ENCODE results near the gene TMEM242. TPM values are rescaled to one million over a fixed set of nuclear protein-coding genes. Genes with fewer than 3 reads are reported as not detected.

Gene TMEM242
- polyA plus RNA-seq, 2 of the 4 experiments (the other 2 are of a cell fraction): 5.3 to 7.4 TPM

DNA sequence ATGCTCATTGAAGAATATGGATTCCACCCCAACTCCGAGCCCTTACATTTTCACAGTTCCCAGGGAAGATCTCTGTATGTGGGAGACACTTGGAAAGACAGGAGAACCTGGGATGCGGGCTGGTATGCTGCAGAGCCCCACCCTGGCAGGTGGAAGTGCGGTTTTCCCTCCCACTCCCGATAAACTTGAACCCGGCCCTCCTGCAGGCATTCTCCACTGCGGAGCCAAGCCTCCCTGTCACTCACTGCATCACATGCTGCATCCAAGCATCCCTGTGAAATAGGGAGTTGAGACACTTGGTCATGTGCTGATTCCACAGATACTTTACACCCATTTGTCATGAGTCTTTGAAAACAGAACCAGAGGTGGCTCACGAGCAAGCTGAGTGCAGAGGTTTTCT is 35.4 kb downstream of the TMEM242 start:
- Histone ChIP-seq H3K4me3 (no peak overlapping the region), H3K4me1 (no peaks in the 10 kb centered on the region), H3K9me3 (no peaks in the 10 kb centered on the region), H3K4me2 (no peak overlapping the region), H3K27ac (no peak overlapping the region)
- 87% methylated on average over 6 of the region's 7 CpGs for WGBS (ENCODE audit: missing lambda C conversion rate)
- ChIA-PET POLR2A (no interaction called here), CTCF (no interaction called here)
- ATAC-seq: no peak
- no peak for DNase-seq (ENCODE audit: low read depth in 1 of 2, low spot score in 1 of 2)
- TF ChIP-seq, protein P1, sequence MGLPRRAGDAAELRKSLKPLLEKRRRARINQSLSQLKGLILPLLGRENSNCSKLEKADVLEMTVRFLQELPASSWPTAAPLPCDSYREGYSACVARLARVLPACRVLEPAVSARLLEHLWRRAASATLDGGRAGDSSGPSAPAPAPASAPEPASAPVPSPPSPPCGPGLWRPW (IDR thresholded peaks at IDR 0.05): no peak
- TF ChIP-seq HOXA7 (CRISPR knock-in tag; IDR thresholded peaks at IDR 0.05) (no peak), BHLHE40 (IDR thresholded peaks at IDR 0.05; ENCODE audit: low read depth, low read length) (no peak), NR3C1 (IDR thresholded peaks at IDR 0.05) (no peak), ZNF302 (CRISPR knock-in tag; IDR thresholded peaks at IDR 0.05) (no peak), RAD21 (conservative IDR thresholded peaks at IDR 0.05 in 1 of 2, IDR thresholded peaks at IDR 0.05 in 1 of 2) (no peak), HOXB13 (CRISPR knock-in tag; IDR thresholded peaks at IDR 0.05; ENCODE audit: low read depth) (no peak), TFCP2L1 (CRISPR knock-in tag; IDR thresholded peaks at IDR 0.05) (no peak), EP300 (IDR thresholded peaks at IDR 0.05) (no peak), HDAC2 (IDR thresholded peaks at IDR 0.05) (no peak), POLR2A (IDR thresholded peaks at IDR 0.05; ENCODE audit: low read length) (no peak), SMC3 (IDR thresholded peaks at IDR 0.05) (no peak), RFX5 (IDR thresholded peaks at IDR 0.05) (no peak)
- TF ChIP-seq, protein P2, sequence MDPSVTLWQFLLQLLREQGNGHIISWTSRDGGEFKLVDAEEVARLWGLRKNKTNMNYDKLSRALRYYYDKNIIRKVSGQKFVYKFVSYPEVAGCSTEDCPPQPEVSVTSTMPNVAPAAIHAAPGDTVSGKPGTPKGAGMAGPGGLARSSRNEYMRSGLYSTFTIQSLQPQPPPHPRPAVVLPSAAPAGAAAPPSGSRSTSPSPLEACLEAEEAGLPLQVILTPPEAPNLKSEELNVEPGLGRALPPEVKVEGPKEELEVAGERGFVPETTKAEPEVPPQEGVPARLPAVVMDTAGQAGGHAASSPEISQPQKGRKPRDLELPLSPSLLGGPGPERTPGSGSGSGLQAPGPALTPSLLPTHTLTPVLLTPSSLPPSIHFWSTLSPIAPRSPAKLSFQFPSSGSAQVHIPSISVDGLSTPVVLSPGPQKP (IDR thresholded peaks at IDR 0.05; ENCODE audit: low read depth, low read length): no peak
- TF ChIP-seq, protein P3, sequence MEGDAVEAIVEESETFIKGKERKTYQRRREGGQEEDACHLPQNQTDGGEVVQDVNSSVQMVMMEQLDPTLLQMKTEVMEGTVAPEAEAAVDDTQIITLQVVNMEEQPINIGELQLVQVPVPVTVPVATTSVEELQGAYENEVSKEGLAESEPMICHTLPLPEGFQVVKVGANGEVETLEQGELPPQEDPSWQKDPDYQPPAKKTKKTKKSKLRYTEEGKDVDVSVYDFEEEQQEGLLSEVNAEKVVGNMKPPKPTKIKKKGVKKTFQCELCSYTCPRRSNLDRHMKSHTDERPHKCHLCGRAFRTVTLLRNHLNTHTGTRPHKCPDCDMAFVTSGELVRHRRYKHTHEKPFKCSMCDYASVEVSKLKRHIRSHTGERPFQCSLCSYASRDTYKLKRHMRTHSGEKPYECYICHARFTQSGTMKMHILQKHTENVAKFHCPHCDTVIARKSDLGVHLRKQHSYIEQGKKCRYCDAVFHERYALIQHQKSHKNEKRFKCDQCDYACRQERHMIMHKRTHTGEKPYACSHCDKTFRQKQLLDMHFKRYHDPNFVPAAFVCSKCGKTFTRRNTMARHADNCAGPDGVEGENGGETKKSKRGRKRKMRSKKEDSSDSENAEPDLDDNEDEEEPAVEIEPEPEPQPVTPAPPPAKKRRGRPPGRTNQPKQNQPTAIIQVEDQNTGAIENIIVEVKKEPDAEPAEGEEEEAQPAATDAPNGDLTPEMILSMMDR (IDR thresholded peaks at IDR 0.05): no peak
- TF ChIP-seq, protein P4, sequence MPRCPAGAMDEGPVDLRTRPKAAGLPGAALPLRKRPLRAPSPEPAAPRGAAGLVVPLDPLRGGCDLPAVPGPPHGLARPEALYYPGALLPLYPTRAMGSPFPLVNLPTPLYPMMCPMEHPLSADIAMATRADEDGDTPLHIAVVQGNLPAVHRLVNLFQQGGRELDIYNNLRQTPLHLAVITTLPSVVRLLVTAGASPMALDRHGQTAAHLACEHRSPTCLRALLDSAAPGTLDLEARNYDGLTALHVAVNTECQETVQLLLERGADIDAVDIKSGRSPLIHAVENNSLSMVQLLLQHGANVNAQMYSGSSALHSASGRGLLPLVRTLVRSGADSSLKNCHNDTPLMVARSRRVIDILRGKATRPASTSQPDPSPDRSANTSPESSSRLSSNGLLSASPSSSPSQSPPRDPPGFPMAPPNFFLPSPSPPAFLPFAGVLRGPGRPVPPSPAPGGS (IDR thresholded peaks at IDR 0.05): no peak
- TF ChIP-seq, protein P5, sequence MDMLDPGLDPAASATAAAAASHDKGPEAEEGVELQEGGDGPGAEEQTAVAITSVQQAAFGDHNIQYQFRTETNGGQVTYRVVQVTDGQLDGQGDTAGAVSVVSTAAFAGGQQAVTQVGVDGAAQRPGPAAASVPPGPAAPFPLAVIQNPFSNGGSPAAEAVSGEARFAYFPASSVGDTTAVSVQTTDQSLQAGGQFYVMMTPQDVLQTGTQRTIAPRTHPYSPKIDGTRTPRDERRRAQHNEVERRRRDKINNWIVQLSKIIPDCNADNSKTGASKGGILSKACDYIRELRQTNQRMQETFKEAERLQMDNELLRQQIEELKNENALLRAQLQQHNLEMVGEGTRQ (IDR thresholded peaks at IDR 0.05): no peak
- TF ChIP-seq, protein P6, sequence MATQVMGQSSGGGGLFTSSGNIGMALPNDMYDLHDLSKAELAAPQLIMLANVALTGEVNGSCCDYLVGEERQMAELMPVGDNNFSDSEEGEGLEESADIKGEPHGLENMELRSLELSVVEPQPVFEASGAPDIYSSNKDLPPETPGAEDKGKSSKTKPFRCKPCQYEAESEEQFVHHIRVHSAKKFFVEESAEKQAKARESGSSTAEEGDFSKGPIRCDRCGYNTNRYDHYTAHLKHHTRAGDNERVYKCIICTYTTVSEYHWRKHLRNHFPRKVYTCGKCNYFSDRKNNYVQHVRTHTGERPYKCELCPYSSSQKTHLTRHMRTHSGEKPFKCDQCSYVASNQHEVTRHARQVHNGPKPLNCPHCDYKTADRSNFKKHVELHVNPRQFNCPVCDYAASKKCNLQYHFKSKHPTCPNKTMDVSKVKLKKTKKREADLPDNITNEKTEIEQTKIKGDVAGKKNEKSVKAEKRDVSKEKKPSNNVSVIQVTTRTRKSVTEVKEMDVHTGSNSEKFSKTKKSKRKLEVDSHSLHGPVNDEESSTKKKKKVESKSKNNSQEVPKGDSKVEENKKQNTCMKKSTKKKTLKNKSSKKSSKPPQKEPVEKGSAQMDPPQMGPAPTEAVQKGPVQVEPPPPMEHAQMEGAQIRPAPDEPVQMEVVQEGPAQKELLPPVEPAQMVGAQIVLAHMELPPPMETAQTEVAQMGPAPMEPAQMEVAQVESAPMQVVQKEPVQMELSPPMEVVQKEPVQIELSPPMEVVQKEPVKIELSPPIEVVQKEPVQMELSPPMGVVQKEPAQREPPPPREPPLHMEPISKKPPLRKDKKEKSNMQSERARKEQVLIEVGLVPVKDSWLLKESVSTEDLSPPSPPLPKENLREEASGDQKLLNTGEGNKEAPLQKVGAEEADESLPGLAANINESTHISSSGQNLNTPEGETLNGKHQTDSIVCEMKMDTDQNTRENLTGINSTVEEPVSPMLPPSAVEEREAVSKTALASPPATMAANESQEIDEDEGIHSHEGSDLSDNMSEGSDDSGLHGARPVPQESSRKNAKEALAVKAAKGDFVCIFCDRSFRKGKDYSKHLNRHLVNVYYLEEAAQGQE (IDR thresholded peaks at IDR 0.05): no peak
- FAIRE-seq: no peak

Data from A549 (cell line).